PFSK-1 (cell line): Measurements from ENCODE around the gene KIAA2012.

Experiments
- FOXP2 ChIP-seq: optimal IDR thresholded peaks from 2 replicates; pipeline ENCODE3; 2011; ENCODE audit warnings: borderline replicate concordance, control low read depth, inconsistent platforms; ENCODE audit not compliant: insufficient read depth; ENCODE audit errors: extremely low read length, extremely low read depth
- POLR2AphosphoS5 ChIP-seq: IDR thresholded peaks from 2 replicates; pipeline ENCODE4 v1.6.1; 2012; ENCODE audit warnings: low read depth, mild to moderate bottlenecking, control low read depth, low read length, moderate library complexity
- REST ChIP-seq, 2 experiments: IDR thresholded peaks; 2 replicates each; pipeline versions ENCODE4 v1.6.1 to v1.8.0; 2011 to 2012; ENCODE audit warnings: low read depth in 2 of 2, low read length in 2 of 2, control low read depth in 1 of 2, inconsistent platforms in 1 of 2, mild to moderate bottlenecking in 1 of 2, moderate library complexity in 1 of 2; ENCODE audit not compliant: insufficient read depth in 1 of 2
- SIN3A ChIP-seq: IDR thresholded peaks from 2 replicates; pipeline ENCODE4 v1.6.1; 2012; ENCODE audit warnings: mild to moderate bottlenecking, low read length, moderate library complexity, borderline replicate concordance; ENCODE audit not compliant: insufficient read depth

GRCh38 chr2:202049840-202050239 lies 23.2 kb upstream of the KIAA2012 start:
- TF ChIP-seq FOXP2: no peak
- TF ChIP-seq POLR2AphosphoS5: no peak
- no peak for TF ChIP-seq REST (IDR thresholded peaks at IDR 0.05; ENCODE audit: insufficient read depth in 1 of 2, low read depth in 2 of 2, low read length in 2 of 2)
- TF ChIP-seq SIN3A: no peak
